GM12878 (cell line): ENCODE data around the gene HOOK2.

Experiments
- BHLHE40 ChIP-seq, 2 experiments: fragments of 450-650 bp in 1 of 2; IDR thresholded peaks; 2 replicates each; pipeline ENCODE4 v1.6.1; 2011 to 2017; ENCODE audit warnings: low read depth in 2 of 2, borderline replicate concordance in 1 of 2, improper control_type of control experiment in 1 of 2, low read length in 1 of 2, mild to moderate bottlenecking in 1 of 2
- EP300 ChIP-seq, 2 experiments: fragments of 150-350 bp in 1 of 2; IDR thresholded peaks; 2 replicates each; pipeline ENCODE4 v1.6.1; 2011 to 2012; ENCODE audit warnings: low read depth in 2 of 2, low read length in 2 of 2, borderline replicate concordance in 1 of 2, improper control_type of control experiment in 1 of 2, inconsistent platforms in 1 of 2; ENCODE audit not compliant: control insufficient read depth in 1 of 2
- EZH2 ChIP-seq: IDR thresholded peaks from 2 replicates; pipeline ENCODE4 v1.6.1; 2012; ENCODE audit warnings: low read depth, mild to moderate bottlenecking, control low read depth, inconsistent platforms, low read length, borderline replicate concordance; ENCODE audit not compliant: control insufficient read depth
- FOXK2 ChIP-seq: fragments of 450-650 bp; IDR thresholded peaks from 2 replicates; pipeline ENCODE4 v1.6.1; 2017; ENCODE audit warnings: mild to moderate bottlenecking, moderate library complexity
- MTA2 ChIP-seq: fragments of 450-650 bp; IDR thresholded peaks from 2 replicates; pipeline ENCODE4 v1.6.1; 2016; ENCODE audit warnings: low read depth, mild to moderate bottlenecking, moderate library complexity
- MXI1 ChIP-seq: fragments of 150-350 bp; IDR thresholded peaks from 2 replicates; pipeline ENCODE4 v1.6.1; 2011; ENCODE audit warnings: low read depth, mild to moderate bottlenecking, inconsistent platforms, low read length, improper control_type of control experiment
- NFIC ChIP-seq: IDR thresholded peaks from 2 replicates; pipeline ENCODE4 v1.6.1; 2012; ENCODE audit warnings: low read depth, mild to moderate bottlenecking, inconsistent platforms, low read length, moderate library complexity
- NFYB ChIP-seq: IDR thresholded peaks from 2 replicates; pipeline ENCODE4 v1.6.1; 2011; ENCODE audit warnings: low read depth, mild to moderate bottlenecking, low read length, improper control_type of control experiment, moderate library complexity; ENCODE audit not compliant: insufficient read depth
- SIN3A ChIP-seq: IDR thresholded peaks from 2 replicates; pipeline ENCODE4 v1.6.1; 2012; ENCODE audit warnings: low read depth, low read length, improper control_type of control experiment
- TAF1 ChIP-seq: IDR thresholded peaks from 2 replicates; pipeline ENCODE4 v1.6.1; 2011; ENCODE audit warnings: mild to moderate bottlenecking, low read depth, low read length, borderline replicate concordance
- ZNF24 ChIP-seq: fragments of 450-650 bp; IDR thresholded peaks from 2 replicates; pipeline ENCODE4 v1.6.1; 2017; ENCODE audit warnings: antibody characterized with exemption, mild to moderate bottlenecking
- TF ChIP-seq, protein P1 (sequence below), 3 experiments: IDR thresholded peaks in 2 of 3; conservative IDR thresholded peaks in 1 of 3; 2 replicates each; pipeline ENCODE4 v1.5.1; 2011; ENCODE audit warnings: low read depth in 3 of 3, low read length in 3 of 3, mild to moderate bottlenecking in 3 of 3, control low read depth in 2 of 3, moderate library complexity in 2 of 3, inconsistent platforms in 1 of 3, mixed read lengths in 1 of 3; ENCODE audit not compliant: control insufficient read depth in 2 of 3, insufficient read depth in 1 of 3; ENCODE audit errors: extremely low read depth in 1 of 3

DNA sequence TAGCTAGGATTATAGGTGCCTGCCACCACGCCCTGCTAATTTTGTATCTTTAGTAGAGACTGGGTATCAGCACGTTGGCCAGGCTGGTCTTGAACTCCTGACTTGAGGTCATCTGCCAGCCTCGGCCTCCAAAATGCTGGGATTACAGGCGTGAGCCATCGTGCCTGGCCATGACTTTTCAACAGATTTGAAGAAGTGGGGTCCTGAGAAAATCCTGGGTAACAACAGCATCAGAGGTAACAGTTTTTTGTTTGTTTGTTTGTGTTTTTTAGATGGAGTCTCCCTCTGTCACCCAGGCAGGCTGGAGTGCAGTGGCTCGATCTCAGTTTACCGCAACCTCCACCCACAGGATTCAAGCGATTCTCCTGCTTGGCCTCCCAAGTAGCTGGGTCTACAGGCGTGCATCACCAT lies 19.6 kb upstream of the HOOK2 start:
- TF ChIP-seq MXI1 (no peak), NFYB (no peak), ZNF24 (no peak), SIN3A (no peak), MTA2 (no peak), FOXK2 (no peak), NFIC (no peak), TAF1 (no peak), BHLHE40 (IDR thresholded peaks at IDR 0.05; ENCODE audit: borderline replicate concordance in 1 of 2, low read depth in 2 of 2, low read length in 1 of 2) (no peak), EZH2 (no peak), EP300 (IDR thresholded peaks at IDR 0.05; ENCODE audit: borderline replicate concordance in 1 of 2, control insufficient read depth in 1 of 2, low read depth in 2 of 2, low read length in 2 of 2) (no peak)
- TF ChIP-seq, protein P1, sequence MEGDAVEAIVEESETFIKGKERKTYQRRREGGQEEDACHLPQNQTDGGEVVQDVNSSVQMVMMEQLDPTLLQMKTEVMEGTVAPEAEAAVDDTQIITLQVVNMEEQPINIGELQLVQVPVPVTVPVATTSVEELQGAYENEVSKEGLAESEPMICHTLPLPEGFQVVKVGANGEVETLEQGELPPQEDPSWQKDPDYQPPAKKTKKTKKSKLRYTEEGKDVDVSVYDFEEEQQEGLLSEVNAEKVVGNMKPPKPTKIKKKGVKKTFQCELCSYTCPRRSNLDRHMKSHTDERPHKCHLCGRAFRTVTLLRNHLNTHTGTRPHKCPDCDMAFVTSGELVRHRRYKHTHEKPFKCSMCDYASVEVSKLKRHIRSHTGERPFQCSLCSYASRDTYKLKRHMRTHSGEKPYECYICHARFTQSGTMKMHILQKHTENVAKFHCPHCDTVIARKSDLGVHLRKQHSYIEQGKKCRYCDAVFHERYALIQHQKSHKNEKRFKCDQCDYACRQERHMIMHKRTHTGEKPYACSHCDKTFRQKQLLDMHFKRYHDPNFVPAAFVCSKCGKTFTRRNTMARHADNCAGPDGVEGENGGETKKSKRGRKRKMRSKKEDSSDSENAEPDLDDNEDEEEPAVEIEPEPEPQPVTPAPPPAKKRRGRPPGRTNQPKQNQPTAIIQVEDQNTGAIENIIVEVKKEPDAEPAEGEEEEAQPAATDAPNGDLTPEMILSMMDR (IDR thresholded peaks at IDR 0.05 in 2 of 3, conservative IDR thresholded peaks at IDR 0.05 in 1 of 3; ENCODE audit: control insufficient read depth in 2 of 3, extremely low read depth in 1 of 3, insufficient read depth in 1 of 3, low read depth in 3 of 3, low read length in 3 of 3), result no peak
